ENCODE data around the gene ZNF106. TPM values are rescaled to one million over a fixed set of nuclear protein-coding genes. Genes with fewer than 3 reads are reported as not detected.

ZNF106 gene
- total RNA-seq, 1 experiment from 2014 or later: 19.2 TPM

DNA sequence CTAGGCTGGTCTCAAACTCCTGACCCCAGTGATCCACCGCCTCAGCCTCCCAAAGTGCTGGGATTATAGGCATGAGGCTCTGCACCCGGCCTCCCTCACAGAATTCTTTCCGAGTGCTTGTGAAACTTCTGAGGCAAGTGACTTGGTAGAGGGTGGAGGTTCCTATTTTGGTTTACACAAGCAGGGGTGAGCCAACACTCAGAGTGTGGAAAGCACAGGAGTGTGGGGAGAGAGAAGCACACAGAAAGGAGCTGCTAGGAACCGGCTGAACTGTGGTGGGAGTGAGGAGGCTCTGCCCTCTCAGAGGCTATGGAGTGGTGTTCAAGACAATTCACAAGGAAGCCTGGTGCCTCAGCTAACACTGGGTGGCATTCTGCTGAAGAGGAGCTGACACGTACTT is 123.9 kb downstream of the ZNF106 start:
- DNase-seq (ENCODE audit: low spot score): no peak

- DNase-seq (ENCODE audit: low spot score): no peak
Measured at GRCh38 chr15:42365921-42366550, 124.9 kb downstream of the ZNF106 start.

DNA sequence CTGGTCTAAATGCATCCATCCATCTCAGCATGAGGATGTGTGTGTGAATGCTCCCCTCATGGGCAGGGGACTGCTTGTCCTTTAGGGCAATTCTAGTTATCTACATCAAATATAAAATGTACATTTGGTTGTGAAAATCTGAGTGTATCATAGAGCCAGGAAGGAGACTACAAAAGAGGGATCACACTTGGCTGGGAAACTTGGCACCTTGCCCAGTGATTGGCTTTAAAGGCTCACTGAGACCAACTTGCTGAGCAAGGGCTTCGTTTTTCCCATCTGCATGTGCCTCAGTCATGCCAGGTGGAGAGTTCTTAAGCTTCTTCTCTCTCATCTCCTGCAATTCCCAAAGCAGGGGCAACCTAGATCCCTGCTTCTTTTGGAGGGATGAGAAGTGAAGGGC is 126.4 kb downstream of the ZNF106 start:
- no peak for DNase-seq (ENCODE audit: low spot score)

DNA sequence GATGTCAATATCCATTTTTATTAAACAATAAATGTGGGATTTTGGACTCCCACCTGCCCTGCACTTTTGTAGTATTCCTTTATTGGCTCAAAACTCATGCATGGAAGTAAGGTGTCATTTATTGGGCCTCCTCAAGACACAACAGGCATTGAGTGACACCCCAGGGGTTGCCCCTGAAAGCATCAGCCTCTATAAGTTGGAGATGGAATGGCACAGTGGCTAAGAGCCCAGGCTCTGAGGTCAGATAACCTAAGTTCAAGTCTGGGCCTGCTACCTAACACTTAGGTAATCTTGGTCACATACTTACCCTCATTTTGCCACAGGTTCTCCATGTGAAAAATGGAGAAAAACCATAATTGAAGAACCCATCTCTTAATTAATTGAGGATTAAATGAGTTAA is 127.0 kb downstream of the ZNF106 start:
- DNase-seq (ENCODE audit: low spot score): no peak

GRCh38 chr15:42363487-42363886 is 127.5 kb downstream of the ZNF106 start:
- no peak for DNase-seq (ENCODE audit: low spot score)

Other genes with a start within 250 kb of the ZNF106 start
- gene GANC, start 217.9 kb downstream of the ZNF106 start, total RNA-seq (2014; rRNA removed; shearing (Covaris generic)): 10.4 and 16.1 TPM in 2 replicates
- gene TMEM87A, start 217.7 kb downstream of the ZNF106 start, total RNA-seq (2014; rRNA removed; shearing (Covaris generic)): 46.7 and 52.1 TPM in 2 replicates
- gene CAPN3, start 131.6 kb downstream of the ZNF106 start, total RNA-seq (2014; rRNA removed; shearing (Covaris generic)): 0.43 TPM in 1 of 2 replicates, not detected in the other
- 56.7 and 87.9 TPM in 2 replicates for gene SNAP23, start 4.5 kb upstream of the ZNF106 start, total RNA-seq (2014; rRNA removed; shearing (Covaris generic))
- gene LRRC57, start 57.7 kb upstream of the ZNF106 start, total RNA-seq (2014; rRNA removed; shearing (Covaris generic)): 6.3 and 14.2 TPM in 2 replicates
- gene HAUS2, start 57.7 kb upstream of the ZNF106 start, total RNA-seq (2014; rRNA removed; shearing (Covaris generic)): 40.0 and 41.8 TPM in 2 replicates
- gene STARD9, start 84.5 kb upstream of the ZNF106 start, total RNA-seq (2014; rRNA removed; shearing (Covaris generic)): 0.70 and 0.88 TPM in 2 replicates
- 8.2 and 11.6 TPM in 2 replicates for gene CDAN1, start 246.0 kb upstream of the ZNF106 start, total RNA-seq (2014; rRNA removed; shearing (Covaris generic))